Aorta (tissue), 5 donors: Measurements from ENCODE around the gene C11orf98. TPM values are rescaled to one million over a fixed set of nuclear protein-coding genes. Genes with fewer than 3 reads are reported as not detected.
A peak's percentile ranks its signal among the peaks of the same experiment; 100 is the strongest.
"Not testable (repeated sequence)": the region's sequence is repeated elsewhere in the genome, so short reads cannot be mapped to it uniquely, and the experiment has no call there.

Experiments used
- ATAC-seq: fragments of 200-7000 bp; cut with Tn5 transposase; one replicate; pipeline ENCODE4 v1.9.1; 2022; ENCODE audit warnings: moderate library complexity; ENCODE audit not compliant: low FRiP score
- DNase-seq, 2 donors: peaks; one replicate each; pipeline ENCODE4 v3.0.0-alpha.2; 2020
- H3K27ac ChIP-seq, 2 donors: one replicate each; pipeline ENCODE4 v1.5.1; 2013; ENCODE audit warnings: low read length in 2 of 2, mild to moderate bottlenecking in 2 of 2, moderate library complexity in 2 of 2, control low read depth in 1 of 2, inconsistent platforms in 1 of 2, low read depth in 1 of 2
- H3K27me3 ChIP-seq, 2 donors: one replicate each; pipeline ENCODE4 v1.6.1; 2013; ENCODE audit warnings: control low read depth in 1 of 2, low read length in 1 of 2, mild to moderate bottlenecking in 1 of 2, moderate library complexity in 1 of 2; ENCODE audit not compliant: insufficient read depth in 2 of 2, control insufficient read depth in 1 of 2
- H3K36me3 ChIP-seq, 2 donors: one replicate each; pipeline ENCODE4 v1.6.1; 2013; ENCODE audit warnings: control low read depth in 1 of 2, low read length in 1 of 2, mild to moderate bottlenecking in 1 of 2; ENCODE audit not compliant: insufficient read depth in 2 of 2, control insufficient read depth in 1 of 2
- H3K4me1 ChIP-seq, 2 donors: one replicate each; pipeline ENCODE4 v1.6.1; 2013; ENCODE audit warnings: low read length in 2 of 2, control low read depth in 1 of 2, mild to moderate bottlenecking in 1 of 2, moderate library complexity in 1 of 2; ENCODE audit not compliant: insufficient read depth in 2 of 2, control insufficient read depth in 1 of 2
- H3K4me3 ChIP-seq, 2 donors: one replicate each; pipeline ENCODE4 v1.5.1; 2013; ENCODE audit warnings: low read length in 2 of 2, control low read depth in 1 of 2, mild to moderate bottlenecking in 1 of 2
- H3K9me3 ChIP-seq: one replicate; pipeline ENCODE4 v1.6.1; 2013; ENCODE audit warnings: mild to moderate bottlenecking, low read length; ENCODE audit not compliant: control insufficient read depth
- WGBS, 2 donors: extraction: QIAGEN DNeasy Blood & Tissue Kit; methylation state at CpG; one replicate each; pipeline ENCODE4 v1.1.7; 2013; 5-methylcytosine and 5-hydroxymethylcytosine counted together
- intact Hi-C, 2 donors: fragments of 100-400 bp; cut with DNase I; formaldehyde crosslinking; loops; one replicate each; pipeline versions ENCODE4 v1.14.2 to v1.15.0; 2022
- polyA plus RNA-seq, 2 donors: library from polyadenylated mRNA; stranded (reverse); fragments of 200-250 nt; gene quantifications; one replicate each; pipeline ENCODE4 v1.2.3, GENCODE V29; 2013
- total RNA-seq, 2 donors: library from RNA; stranded (reverse); fragmentation: NEBNext Ultra II Directional; extraction: Animal tissue kit (Norgen Biotek cat#: 25700); gene quantifications; one replicate each; pipeline ENCODE4 v1.2.1, GENCODE V29; 2021
- donor health status: healthy with polysubstance abuse.
- donor health status: Bipolar disorder and iron deficiency.
- donor health status: DM: no; HTN: no; CAD: no.
- donor health status: DM: no; HTN: no; CAD: no.
- donor health status: DM: yes; HTN: yes; CAD: no.

C11orf98 gene
- total and polyA plus RNA-seq, 4 donors: 23.1 to 121 (median 53.5) TPM

DNA sequence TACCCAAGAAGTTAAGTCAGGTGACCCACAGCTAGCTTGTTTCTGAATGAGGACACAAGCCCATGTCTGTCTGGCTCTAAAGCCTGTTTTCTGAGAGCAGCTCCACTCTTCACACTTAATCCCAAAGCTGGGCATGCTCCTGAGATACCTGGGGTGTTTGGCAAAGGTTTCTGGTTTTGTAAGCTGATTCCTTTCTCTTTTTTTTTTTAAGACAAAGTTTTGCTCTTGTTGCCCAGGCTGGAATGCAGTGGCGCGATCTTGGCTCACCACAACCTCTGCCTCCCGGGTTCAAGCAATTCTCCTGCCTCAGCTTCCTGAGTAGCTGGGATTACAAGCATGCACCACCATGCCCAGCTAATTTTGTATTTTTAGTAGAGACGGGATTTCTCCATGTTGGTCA lies 28.6 kb upstream of the C11orf98 start:
- intact Hi-C loops: loop anchor here in 1 of 2 donors (5.0 kb wide), 1 partner anchor 296 kb away; no protein-coding TSS in a partner anchor
- ATAC-seq, H3K4me1 ChIP-seq, H3K4me3 ChIP-seq, H3K27ac ChIP-seq, H3K27me3 ChIP-seq, H3K9me3 ChIP-seq, DNase-seq, H3K36me3 ChIP-seq: not testable (repeated sequence)
- 84 to 86% methylated on average over 1 to 4 of the region's 4 CpGs for WGBS, 2 donors

DNA sequence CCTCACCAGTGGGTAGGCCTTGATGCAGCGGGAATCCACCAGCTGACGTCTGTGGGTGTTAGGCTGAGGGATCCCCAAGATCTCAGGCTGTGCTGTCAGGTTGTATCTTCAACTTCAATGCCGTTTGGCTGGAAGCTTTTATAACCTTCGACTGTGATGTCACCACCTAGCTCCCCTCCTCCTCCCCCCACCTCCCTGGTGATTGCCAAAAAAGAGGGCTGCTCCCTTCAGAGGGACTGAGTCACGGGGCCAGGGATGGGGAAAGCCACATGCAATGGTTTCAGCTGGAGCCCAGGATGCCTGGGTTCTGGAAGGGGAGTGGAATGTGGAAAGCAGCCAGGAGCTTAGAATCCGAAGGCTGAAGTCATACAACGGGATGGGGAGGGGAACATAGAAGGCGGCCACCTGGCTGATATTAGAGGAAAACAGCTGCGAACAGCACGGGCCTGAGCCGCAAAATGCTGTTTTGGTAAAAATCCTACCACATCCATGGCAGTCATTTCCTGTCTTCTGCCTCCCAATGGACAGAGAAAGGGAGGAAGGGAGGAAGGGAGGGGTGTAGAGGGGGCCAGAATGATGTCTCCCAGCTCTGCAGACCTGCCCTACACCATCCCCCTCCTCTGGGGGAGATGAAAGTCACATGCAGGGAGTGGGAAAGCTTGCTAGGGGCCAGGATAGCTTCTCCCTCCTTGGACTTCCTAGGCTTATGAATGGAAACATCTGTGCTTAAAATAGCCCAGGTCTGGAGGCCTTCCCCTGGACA lies 24.6 kb upstream of the C11orf98 start, which contains the start of gene LRRN4CL:
Gene LRRN4CL, minus strand, starts transcription at position 110 of the 763 bp plus-strand sequence. CDS start 1,022 bp downstream, outside the sequence.
- intact Hi-C loops: loop anchor here (5.0 kb wide), 1 partner anchor 292 kb away; no protein-coding TSS in a partner anchor
- Histone ChIP-seq H3K4me3 (no peak within 1 kb of the TSS), H3K27ac (no peak within 1 kb of the TSS), H3K27me3 (no peaks in the 10 kb centered on the region), H3K36me3 (no peaks in the 10 kb centered on the region), H3K4me1 (no peaks in the 10 kb centered on the region), H3K9me3 (no peaks in the 10 kb centered on the region)
- ATAC-seq (peak; percentile 84), DNase-seq (peak; percentile 77 to 82)
- WGBS, 2 donors: 64 to 67% methylated on average over 11 of the region's 11 CpGs

DNA sequence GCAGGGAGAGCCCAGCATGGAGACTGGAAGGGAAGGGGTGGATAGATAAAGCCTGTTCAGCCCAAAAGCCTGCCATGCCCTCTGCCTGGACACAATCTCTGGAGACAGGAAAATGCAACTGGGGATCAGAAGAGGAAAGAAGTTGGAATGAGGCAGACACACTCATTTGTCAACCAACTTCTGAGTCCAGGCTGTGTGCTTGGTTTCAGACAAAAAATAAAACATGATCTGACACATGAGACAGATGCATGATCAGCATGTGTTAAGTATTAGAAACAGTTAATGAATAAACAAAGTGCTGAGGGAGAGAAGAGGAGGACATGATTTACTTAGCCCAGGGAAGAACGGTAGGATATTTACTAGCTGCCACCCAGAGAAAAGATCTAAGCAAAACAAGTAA lies 23.5 kb upstream of the C11orf98 start:
- no peaks in the 10 kb centered on the region for H3K9me3 ChIP-seq
- no peak overlapping the region for H3K27ac ChIP-seq
- 48 to 68% methylated on average over 1 of the region's 1 CpG for WGBS, 2 donors
- H3K27me3 ChIP-seq: no peaks in the 10 kb centered on the region
- H3K36me3 ChIP-seq: no peaks in the 10 kb centered on the region
- no peak for ATAC-seq
- intact Hi-C loops: loop anchor here in 1 of 2 donors (5.0 kb wide), 1 partner anchor 291 kb away; no protein-coding TSS in a partner anchor
- H3K4me3 ChIP-seq: no peak overlapping the region
- no peak for DNase-seq
- no peaks in the 10 kb centered on the region for H3K4me1 ChIP-seq

DNA sequence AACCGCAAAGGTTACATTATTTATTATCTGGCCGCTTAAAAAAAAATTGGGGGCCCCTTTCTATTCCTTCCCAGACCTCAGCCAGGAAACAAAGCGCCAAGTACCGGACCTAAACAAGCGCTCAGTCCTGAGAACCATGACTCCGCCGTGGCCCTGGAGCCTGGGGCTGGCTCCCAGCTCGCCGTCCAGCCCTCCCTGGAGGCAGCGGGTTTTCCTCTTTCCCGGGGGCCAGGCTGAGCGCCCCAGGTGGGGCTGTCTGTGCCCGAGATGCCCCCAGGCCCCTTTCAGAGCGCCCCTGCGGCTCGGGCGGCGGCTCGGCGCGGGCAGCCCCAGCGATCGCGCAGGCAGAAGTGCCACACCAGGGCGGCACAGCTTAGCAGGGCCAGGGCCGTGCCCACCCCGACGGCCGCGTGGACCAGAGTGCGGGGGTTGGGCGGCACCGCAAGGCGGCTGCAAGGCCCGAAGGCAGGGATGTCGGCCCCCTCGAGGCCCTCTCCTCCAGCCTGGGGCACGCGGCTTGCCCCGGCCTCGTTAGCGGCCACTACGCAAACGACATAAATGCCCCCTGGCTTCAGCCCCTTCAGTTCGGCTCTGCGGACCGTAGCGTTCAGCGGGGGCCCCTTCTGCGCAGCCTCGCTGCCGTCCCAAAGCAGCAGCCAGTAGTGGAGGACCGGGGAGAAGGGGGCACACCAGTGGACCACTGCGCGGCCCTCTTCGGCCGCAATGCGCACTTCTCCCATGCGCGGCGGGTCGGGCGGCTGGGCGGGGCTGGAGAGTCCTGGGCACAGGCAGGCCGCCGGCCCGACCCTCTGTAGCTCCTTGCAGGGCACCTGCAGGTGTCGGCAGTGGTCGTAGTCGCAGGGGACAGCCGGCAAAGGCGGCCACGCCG lies 22.7 kb upstream of the C11orf98 start:
- WGBS, 2 donors: 28% methylated on average over 73 to 74 of the region's 74 CpGs
- intact Hi-C loops: loop anchor here in 1 of 2 donors (5.0 kb wide), 1 partner anchor 290 kb away; no protein-coding TSS in a partner anchor
- no peak for DNase-seq
- no peaks in the 10 kb centered on the region for H3K9me3 ChIP-seq
- H3K27me3 ChIP-seq: no peaks in the 10 kb centered on the region
- H3K4me1 ChIP-seq: no peaks in the 10 kb centered on the region
- H3K27ac ChIP-seq: no peak overlapping the region
- no peak overlapping the region for H3K4me3 ChIP-seq
- ATAC-seq: no peak
- H3K36me3 ChIP-seq: no peaks in the 10 kb centered on the region

DNA sequence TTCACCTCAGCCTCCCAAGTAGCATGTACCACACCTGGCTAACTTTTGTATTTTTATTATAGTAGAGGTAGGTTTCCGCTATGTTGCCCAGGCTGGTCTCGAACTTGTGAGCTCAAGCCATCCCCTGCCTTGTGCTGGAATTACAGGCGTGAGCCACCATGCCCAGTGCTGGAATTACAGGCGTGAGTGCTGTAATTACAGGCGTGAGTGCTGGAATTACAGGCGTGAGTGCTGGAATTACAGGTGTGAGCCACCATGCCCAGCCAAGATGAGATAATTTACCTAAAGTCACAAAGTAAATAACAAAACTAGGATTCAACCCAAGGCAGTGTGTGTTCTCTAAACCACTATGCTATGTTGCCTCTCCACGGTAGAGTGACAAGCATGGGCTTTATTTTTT lies 17.5 kb upstream of the C11orf98 start:
- H3K9me3 ChIP-seq: no peaks in the 10 kb centered on the region
- intact Hi-C loops: no loop called here
- ATAC-seq: no peak
- no peak for DNase-seq
- no peak overlapping the region for H3K27ac ChIP-seq
- WGBS, 2 donors: 88 to 90% methylated on average over 7 of the region's 7 CpGs
- no peak overlapping the region for H3K4me3 ChIP-seq
- H3K4me1 ChIP-seq: no peaks in the 10 kb centered on the region
- no peaks in the 10 kb centered on the region for H3K36me3 ChIP-seq
- no peaks in the 10 kb centered on the region for H3K27me3 ChIP-seq

DNA sequence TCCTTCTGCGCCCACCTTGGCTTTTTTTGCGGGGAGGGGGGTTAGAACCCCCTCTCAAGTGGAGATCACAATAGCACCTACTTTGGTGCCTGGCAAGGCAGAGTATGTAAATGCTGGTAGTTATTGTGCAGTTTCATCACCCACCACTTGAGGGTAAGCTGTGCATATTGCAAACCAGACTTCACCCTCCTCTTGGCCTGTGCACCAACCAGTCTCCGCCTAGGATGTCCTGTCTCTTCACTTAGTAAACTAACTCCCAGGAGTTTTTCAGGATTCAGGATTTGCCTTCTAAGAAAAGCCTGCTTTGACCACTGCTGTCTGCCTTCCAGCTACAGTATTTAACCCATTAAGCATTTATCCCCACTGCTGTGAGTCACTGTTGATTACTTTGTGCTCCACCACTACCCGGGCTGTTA lies 15.8 kb upstream of the C11orf98 start:
- ATAC-seq (peak; percentile 72), DNase-seq (no peak)
- Histone ChIP-seq H3K4me1 (no peaks in the 10 kb centered on the region), H3K4me3 (no peak overlapping the region), H3K27me3 (no peaks in the 10 kb centered on the region), H3K36me3 (peaks cover 0 to 3% of the 10 kb centered on the region in 2 donors), H3K27ac (no peak overlapping the region), H3K9me3 (no peaks in the 10 kb centered on the region)
- intact Hi-C loops: no loop called here
- whole genome bisulfite sequencing, 2 donors: 58 to 59% methylated on average over 4 of the region's 4 CpGs

DNA sequence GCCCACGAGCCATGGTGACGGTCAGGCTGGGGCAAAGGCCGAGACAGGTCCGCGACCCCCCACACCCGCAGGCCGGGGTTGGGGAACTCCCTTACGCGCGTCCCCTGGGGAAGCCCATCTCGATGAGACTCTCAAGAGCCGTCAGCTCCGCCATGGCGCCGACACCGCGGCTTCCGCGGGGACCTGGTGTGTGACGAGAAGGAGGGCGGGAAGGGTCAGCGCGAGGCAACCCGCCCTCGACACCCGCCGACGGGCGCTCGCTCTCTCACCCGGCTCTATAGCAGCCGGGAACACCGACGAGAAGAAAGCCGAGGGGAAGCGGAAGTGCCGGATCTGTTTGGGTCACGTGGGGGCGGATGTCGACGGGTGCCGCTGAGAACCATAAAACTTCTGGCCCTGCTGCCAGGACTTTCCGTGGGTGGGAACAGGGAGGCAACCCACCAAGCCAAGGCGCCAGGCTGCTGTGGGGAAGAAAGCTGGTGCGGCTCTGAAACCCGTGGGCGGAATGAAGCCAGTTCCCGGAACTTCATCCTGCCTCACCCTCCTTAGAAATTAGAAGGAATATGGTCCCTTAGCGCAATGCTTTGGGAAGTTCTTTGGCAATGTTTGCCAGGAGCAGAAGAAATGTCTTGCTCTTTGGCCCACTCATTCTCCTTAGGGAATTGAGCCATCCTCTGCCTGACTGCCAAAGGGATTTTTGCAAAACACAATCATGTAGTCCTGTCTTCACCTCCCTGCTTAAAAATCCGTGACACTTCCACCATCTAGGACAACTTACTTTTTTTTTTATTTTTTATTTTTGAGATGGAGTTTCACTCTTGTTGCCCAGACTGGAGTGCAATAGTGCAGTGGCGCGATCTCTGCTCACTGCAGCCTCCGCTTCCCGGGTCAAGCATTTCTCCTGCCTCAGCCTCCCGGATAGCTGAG lies 14.0 kb upstream of the C11orf98 start, which contains the start of gene UBXN1:
Gene UBXN1, minus strand, starts transcription at position 304 of the 927 bp plus-strand sequence. Its CDS starts 150 bp downstream, at position 154.
- intact Hi-C loops: no loop called here
- 2 to 3% methylated on average over 55 of the region's 55 CpGs for WGBS, 2 donors

DNA sequence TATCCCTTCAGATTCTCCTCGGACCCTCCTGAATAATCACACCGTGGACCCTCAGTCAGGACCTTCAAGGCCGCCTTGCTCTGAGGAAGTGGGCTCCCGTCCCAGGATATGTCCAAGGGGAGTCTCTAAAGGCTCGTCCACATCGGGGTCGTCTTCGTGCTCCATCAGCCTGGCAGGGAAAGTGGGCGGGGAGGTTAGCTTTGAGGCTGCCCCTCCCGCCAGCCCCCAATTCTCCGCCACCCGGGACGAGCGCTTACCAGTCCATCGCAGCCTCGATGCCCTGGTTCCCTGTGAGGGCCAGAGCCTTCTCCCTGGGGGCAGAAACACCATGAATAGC lies 13.4 kb upstream of the C11orf98 start:
- ATAC-seq: peak; percentile 20
- DNase-seq: no peak
- Histone ChIP-seq H3K4me3 (peak overlapping the region; percentile 87 to 88), H3K27ac (peak overlapping the region; percentile 68 to 93), H3K9me3 (no peaks in the 10 kb centered on the region), H3K4me1 (no peaks in the 10 kb centered on the region), H3K27me3 (no peaks in the 10 kb centered on the region), H3K36me3 (peaks cover 0 to 3% of the 10 kb centered on the region in 2 donors)
- WGBS, 2 donors: 3% methylated on average over 16 of the region's 16 CpGs
- intact Hi-C loops: no loop called here

More for the DNA sequence above, 14.0 kb upstream of the C11orf98 start, which contains the start of gene UBXN1:
- Histone ChIP-seq H3K36me3 (peaks cover 0 to 3% of the 10 kb centered on the region in 2 donors), H3K9me3 (no peaks in the 10 kb centered on the region), H3K4me1 (no peaks in the 10 kb centered on the region), H3K4me3 (peak within 1 kb of the TSS; percentile 87 to 88), H3K27ac (peak within 1 kb of the TSS; percentile 68 to 93), H3K27me3 (no peaks in the 10 kb centered on the region)
- DNase-seq (peak; percentile 95 to 97), ATAC-seq (peak; percentile 95)
